ENCODE results near the gene COL13A1. TPM values are rescaled to one million over a fixed set of nuclear protein-coding genes. Genes with fewer than 3 reads are reported as not detected.

COL13A1 gene
- polyA plus RNA-seq, 1 of the 3 experiments (the other 2 are of a cell fraction) = 26.7 TPM

GRCh38 chr10:69855346-69856111 is 53.8 kb downstream of the COL13A1 start:
- Histone ChIP-seq H3K9me3 (no peaks in the 10 kb centered on the region), H3K36me3 (replicated peaks in 1 of 2; ENCODE audit: control insufficient read depth in 1 of 2, insufficient read depth in 2 of 2, low read length in 1 of 2) (no peaks in the 10 kb centered on the region), H2AFZ (ENCODE audit: low read depth) (no peak overlapping the region), H3K4me2 (no peak overlapping the region), H3K27ac (ENCODE audit: low read depth in 2 of 2, low read length in 1 of 2) (no peak overlapping the region), H3K79me2 (ENCODE audit: insufficient read depth) (no peaks in the 10 kb centered on the region), H3F3A (replicated peaks; ENCODE audit: insufficient read depth) (no peaks in the 10 kb centered on the region), H3K9me2 (no peaks in the 10 kb centered on the region), H3K4me3 (ENCODE audit: low read depth in 2 of 2, low read length in 1 of 2) (no peak overlapping the region), H4K20me1 (ENCODE audit: insufficient read depth) (no peaks in the 10 kb centered on the region), H3K27me3 (ENCODE audit: insufficient read depth) (no peaks in the 10 kb centered on the region), H3K4me1 (ENCODE audit: control insufficient read depth in 1 of 2, insufficient read depth in 2 of 2, low read depth in 1 of 2, low read length in 1 of 2) (peaks cover 4 to 12% of the 10 kb centered on the region in 2 experiments; a peak in 2 of 4 replicates), H3K9ac (no peak overlapping the region)
- CTCF ChIA-PET = interaction anchor here (0.7 to 1.0 kb wide), 2 partner anchors 39 to 59 kb away, joined by 3 to 4 read pairs; no protein-coding TSS in a partner anchor
- POLR2A ChIA-PET = no interaction called here
- WGBS (ENCODE audit: low lambda C conversion rate) = 88% methylated on average over 6 of the region's 6 CpGs
- no peak for DNase-seq
- no peak for TF ChIP-seq NRF1 (IDR thresholded peaks at IDR 0.05; ENCODE audit: low read depth, low read length)

- no peak overlapping the region for H3K9ac ChIP-seq
- no peaks in the 10 kb centered on the region for H4K20me1 ChIP-seq (ENCODE audit: insufficient read depth)
- H3K36me3 ChIP-seq (replicated peaks in 1 of 2; ENCODE audit: control insufficient read depth in 1 of 2, insufficient read depth in 2 of 2, low read length in 1 of 2) = no peaks in the 10 kb centered on the region
- no peak overlapping the region for H3K27ac ChIP-seq (ENCODE audit: low read depth in 2 of 2, low read length in 1 of 2)
- no peak overlapping the region for H3K4me3 ChIP-seq (ENCODE audit: low read depth in 2 of 2, low read length in 1 of 2)
- H3K4me1 ChIP-seq (ENCODE audit: control insufficient read depth in 1 of 2, insufficient read depth in 2 of 2, low read depth in 1 of 2, low read length in 1 of 2) = peaks cover 14 to 16% of the 10 kb centered on the region in 2 experiments; a peak in 2 of 4 replicates
- ChIA-PET CTCF (interaction anchor here (0.8 kb wide), 1 partner anchor 349 kb away, joined by 3 read pairs; no protein-coding TSS in a partner anchor), POLR2A (no interaction called here)
- H2AFZ ChIP-seq (ENCODE audit: low read depth) = no peak overlapping the region
- H3K9me2 ChIP-seq = no peaks in the 10 kb centered on the region
- H3F3A ChIP-seq (replicated peaks; ENCODE audit: insufficient read depth) = no peaks in the 10 kb centered on the region
- no peaks in the 10 kb centered on the region for H3K9me3 ChIP-seq
- no peaks in the 10 kb centered on the region for H3K79me2 ChIP-seq (ENCODE audit: insufficient read depth)
- 89% methylated on average over 6 of the region's 7 CpGs for WGBS (ENCODE audit: low lambda C conversion rate)
- H3K27me3 ChIP-seq (ENCODE audit: insufficient read depth) = no peaks in the 10 kb centered on the region
- no peak for DNase-seq
- TF ChIP-seq POLR2AphosphoS5 (IDR thresholded peaks at IDR 0.05; ENCODE audit: low read depth, low read length) (no peak), MAX (IDR thresholded peaks at IDR 0.05; ENCODE audit: low read depth) (no peak), USF1 (IDR thresholded peaks at IDR 0.05; ENCODE audit: borderline replicate concordance, low read depth) (no peak), JUND (IDR thresholded peaks at IDR 0.05) (no peak), CTCF (IDR thresholded peaks at IDR 0.05) (no peak), EP300 (IDR thresholded peaks at IDR 0.05; ENCODE audit: borderline replicate concordance in 1 of 2, low read depth in 1 of 2, low read length in 1 of 2) (no peak), YY1 (IDR thresholded peaks at IDR 0.05; ENCODE audit: low read depth) (no peak), PBX3 (IDR thresholded peaks at IDR 0.05) (no peak), TEAD4 (IDR thresholded peaks at IDR 0.05; ENCODE audit: borderline replicate concordance, insufficient read depth) (no peak), TAF1 (IDR thresholded peaks at IDR 0.05; ENCODE audit: borderline replicate concordance, low read depth, low read length) (no peak), USF2 (IDR thresholded peaks at IDR 0.05; ENCODE audit: borderline replicate concordance, low read depth, low read length) (no peak), MEF2A (IDR thresholded peaks at IDR 0.05; ENCODE audit: borderline replicate concordance, low read depth) (no peak), SMC3 (IDR thresholded peaks at IDR 0.05; ENCODE audit: low read depth, low read length) (no peak), RAD21 (IDR thresholded peaks at IDR 0.05; ENCODE audit: low read length) (no peak), RCOR1 (IDR thresholded peaks at IDR 0.05; ENCODE audit: low read length) (no peak), RXRA (IDR thresholded peaks at IDR 0.05; ENCODE audit: borderline replicate concordance, low read depth) (no peak)
- no peak overlapping the region for H3K4me2 ChIP-seq
Measured at GRCh38 chr10:69856601-69857166, 55.0 kb downstream of the COL13A1 start.

Data from SK-N-SH (cell line).